H54 (cell line): ENCODE results near the gene PRSS2.

Experiments
- DNase-seq: peaks from one replicate; pipeline ENCODE4 v3.0.0; 2011; ENCODE audit warnings: low spot score, mixed read lengths; ENCODE audit not compliant: insufficient read length
- FAIRE-seq: peaks from 3 replicates; lab custom pipeline; 2011; peaks lifted over from hg19 to GRCh38; lab: Jason Lieb, UNC
- POLR2A ChIP-seq: IDR thresholded peaks from 2 replicates; pipeline ENCODE4 v1.6.1; 2011; ENCODE audit warnings: low read depth, mild to moderate bottlenecking, low read length

The PRSS2 gene

DNA sequence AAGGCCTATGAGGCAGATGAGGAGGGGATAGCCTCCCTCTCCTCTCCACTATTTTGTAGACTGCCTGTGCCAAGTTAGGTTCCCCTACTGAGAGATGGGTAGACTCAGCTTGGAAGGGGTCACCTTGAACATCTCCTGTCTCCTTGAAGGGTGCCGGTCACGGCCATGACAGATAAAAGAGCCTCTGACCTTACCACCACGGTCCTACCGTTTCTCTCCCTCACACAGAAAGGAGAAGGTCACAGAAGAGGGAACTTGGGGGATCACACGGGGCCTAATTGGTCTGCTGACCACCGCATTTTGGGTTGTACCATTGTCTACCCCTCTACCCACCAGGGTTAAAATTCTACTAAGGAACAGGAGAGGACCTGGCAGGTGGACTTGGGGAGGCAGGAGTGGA lies 17.0 kb downstream of the PRSS2 start:
- TF ChIP-seq POLR2A = no peak
- FAIRE-seq (no peak), DNase-seq (no peak)

DNA sequence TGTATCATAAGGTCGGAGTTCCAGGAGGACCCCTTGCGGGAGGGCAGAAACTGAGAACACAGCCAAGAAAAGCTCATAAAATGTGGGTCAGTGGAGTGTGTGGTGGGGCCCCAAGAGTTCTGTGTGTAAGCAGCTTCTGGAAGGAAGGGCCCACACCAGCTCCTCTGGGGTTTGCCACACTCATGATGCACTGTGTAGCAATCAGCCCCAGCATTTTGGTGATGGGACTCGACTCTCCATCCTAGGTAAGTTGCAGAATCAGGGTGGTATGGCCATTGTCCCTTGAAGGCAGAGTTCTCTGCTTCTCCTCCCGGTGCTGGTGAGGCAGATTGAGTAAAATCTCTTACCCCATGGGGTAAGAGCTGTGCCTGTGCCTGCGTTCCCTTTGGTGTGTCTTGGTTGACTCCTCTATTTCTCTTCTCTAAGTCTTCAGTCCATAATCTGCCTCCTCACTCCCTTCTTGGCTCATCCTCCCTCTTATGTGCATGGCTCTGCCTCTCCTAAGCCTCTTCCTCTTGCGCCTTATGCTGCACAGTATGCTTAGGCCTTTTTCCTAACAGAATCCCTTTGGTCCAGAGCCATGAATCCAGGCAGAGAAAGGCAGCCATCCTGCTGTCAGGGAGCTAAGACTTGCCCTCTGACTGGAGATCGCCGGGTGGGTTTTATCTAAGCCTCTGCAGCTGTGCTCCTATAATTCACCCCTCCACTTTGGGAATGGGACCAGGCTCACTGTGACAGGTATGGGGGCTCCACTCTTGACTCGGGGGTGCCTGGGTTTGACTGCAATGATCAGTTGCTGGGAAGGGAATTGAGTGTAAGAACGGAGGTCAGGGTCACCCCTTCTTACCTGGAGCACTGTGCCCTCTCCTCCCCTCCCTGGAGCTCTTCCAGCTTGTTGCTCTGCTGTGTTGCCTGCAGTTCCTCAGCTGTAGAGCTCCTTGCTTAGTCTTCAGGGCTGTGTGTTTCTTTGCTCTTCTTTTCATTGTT lies 17.8 kb downstream of the PRSS2 start:
- FAIRE-seq (no peak), DNase-seq (no peak)
- TF ChIP-seq POLR2A = no peak

GRCh38 chr7:142789441-142789840 lies 18.7 kb downstream of the PRSS2 start:
- no peak for TF ChIP-seq POLR2A
- FAIRE-seq = no peak
- no peak for DNase-seq

DNA sequence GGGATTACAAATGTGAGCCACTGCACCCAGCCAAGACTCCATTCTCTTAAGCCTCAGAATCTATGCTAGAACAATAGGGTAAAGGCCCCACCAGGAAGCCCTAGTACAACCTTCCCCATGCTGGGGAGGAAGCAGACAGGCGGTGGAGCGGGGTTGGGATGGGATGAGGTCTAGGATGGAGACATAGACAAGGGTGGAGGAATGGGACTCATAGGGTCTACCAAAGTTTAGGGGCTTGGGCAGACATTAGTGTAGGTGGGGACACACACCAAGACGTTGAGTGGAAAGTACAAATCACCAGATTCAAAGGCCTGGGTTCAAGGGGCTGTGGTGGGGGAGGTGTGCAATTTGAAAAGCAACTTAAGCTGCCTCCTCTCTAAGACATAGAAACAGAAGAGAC lies 19.3 kb downstream of the PRSS2 start:
- FAIRE-seq = no peak
- DNase-seq = no peak
- TF ChIP-seq POLR2A = no peak

DNA sequence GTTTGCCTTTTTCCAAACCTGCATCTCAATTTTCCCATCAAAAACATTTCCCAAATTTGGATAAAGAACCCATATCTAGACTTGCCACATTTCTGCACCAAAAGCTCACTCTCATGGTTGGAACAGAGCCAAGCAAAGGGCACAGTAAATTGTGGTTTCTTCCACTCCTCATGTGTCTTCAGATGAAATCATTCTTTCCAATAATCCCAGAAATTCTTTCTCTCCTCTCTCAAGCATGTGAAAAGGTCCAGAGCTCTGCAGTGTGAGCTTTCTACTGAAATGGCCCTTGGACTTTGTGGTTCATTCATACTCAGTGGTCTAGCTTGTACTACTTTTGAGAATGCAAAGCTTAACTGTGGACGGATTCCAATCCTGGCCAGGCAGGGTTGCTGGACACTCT lies 19.8 kb downstream of the PRSS2 start:
- DNase-seq (no peak), FAIRE-seq (no peak)
- no peak for TF ChIP-seq POLR2A

- TF ChIP-seq POLR2A = no peak
- FAIRE-seq (no peak), DNase-seq (no peak)
Observed at GRCh38 chr7:142791502-142791901, 20.7 kb downstream of the PRSS2 start.

DNA sequence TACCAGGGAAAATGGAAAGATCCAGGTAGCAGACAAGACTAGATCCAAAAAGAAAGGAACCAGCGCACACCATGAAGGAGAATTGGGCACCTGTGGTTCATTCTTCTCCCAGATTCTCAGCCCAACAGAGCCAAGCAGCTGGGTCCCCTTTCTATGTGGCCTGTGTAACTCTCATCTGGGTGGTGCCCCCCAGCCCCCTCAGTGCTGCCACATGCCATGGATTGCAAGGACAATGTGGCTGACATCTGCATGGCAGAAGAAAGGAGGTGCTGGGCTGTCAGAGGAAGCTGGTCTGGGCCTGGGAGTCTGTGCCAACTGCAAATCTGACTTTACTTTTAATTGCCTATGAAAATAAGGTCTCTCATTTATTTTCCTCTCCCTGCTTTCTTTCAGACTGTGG lies 21.4 kb downstream of the PRSS2 start:
- no peak for TF ChIP-seq POLR2A
- no peak for DNase-seq
- FAIRE-seq = no peak

GRCh38 chr7:142792593-142792992 lies 21.8 kb downstream of the PRSS2 start:
- no peak for TF ChIP-seq POLR2A
- no peak for FAIRE-seq
- no peak for DNase-seq

DNA sequence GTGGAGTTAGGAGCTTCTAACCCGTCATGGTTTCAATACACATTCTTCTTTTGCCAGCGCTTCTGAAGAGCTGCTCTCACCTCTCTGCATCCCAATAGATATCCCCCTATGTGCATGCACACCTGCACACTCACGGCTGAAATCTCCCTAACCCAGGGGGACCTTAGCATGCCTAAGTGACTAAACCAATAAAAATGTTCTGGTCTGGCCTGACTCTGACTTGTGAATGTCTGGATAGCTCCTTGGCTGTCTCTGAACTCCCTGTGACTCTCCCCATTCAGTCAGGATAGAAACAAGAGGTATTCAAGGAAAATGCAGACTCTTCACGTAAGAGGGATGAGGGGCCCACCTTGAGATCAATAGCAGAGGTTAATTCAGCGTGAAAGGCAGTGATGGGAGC lies 22.4 kb downstream of the PRSS2 start:
- TF ChIP-seq POLR2A = no peak
- FAIRE-seq (no peak), DNase-seq (no peak)

- TF ChIP-seq POLR2A = no peak
- FAIRE-seq = no peak
- no peak for DNase-seq
Observed at GRCh38 chr7:142795339-142795863, 24.6 kb downstream of the PRSS2 start.

DNA sequence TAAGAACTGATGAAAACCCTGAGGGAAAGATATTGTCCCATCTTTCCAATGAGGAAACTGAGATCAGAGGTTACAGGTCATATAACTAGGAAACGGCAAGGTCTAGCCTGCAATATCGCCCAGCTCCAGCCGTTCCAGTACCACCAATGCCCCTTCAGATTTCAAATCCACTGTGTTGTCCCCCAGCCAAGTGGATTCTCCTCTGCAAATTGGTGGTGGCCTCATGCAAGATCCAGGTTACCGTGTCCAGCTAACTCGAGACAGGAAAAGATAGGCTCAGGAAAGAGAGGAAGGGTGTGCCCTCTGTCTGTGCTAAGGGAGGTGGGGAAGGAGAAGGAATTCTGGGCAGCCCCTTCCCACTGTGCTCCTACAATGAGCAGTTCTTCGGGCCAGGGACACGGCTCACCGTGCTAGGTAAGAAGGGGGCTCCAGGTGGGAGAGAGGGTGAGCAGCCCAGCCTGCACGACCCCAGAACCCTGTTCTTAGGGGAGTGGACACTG lies 25.3 kb downstream of the PRSS2 start:
- TF ChIP-seq POLR2A = no peak
- FAIRE-seq (no peak), DNase-seq (no peak)

DNA sequence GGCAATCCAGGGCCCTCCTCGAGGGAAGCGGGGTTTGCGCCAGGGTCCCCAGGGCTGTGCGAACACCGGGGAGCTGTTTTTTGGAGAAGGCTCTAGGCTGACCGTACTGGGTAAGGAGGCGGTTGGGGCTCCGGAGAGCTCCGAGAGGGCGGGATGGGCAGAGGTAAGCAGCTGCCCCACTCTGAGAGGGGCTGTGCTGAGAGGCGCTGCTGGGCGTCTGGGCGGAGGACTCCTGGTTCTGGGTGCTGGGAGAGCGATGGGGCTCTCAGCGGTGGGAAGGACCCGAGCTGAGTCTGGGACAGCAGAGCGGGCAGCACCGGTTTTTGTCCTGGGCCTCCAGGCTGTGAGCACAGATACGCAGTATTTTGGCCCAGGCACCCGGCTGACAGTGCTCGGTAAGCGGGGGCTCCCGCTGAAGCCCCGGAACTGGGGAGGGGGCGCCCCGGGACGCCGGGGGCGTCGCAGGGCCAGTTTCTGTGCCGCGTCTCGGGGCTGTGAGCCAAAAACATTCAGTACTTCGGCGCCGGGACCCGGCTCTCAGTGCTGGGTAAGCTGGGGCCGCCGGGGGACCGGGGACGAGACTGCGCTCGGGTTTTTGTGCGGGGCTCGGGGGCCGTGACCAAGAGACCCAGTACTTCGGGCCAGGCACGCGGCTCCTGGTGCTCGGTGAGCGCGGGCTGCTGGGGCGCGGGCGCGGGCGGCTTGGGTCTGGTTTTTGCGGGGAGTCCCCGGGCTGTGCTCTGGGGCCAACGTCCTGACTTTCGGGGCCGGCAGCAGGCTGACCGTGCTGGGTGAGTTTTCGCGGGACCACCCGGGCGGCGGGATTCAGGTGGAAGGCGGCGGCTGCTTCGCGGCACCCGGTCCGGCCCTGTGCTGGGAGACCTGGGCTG lies 26.0 kb downstream of the PRSS2 start:
- FAIRE-seq (no peak), DNase-seq (no peak)

More for the DNA sequence above, 26.0 kb downstream of the PRSS2 start:
- TF ChIP-seq POLR2A = no peak
